ENCODE data around the gene CAPN5. TPM values are rescaled to one million over a fixed set of nuclear protein-coding genes. Genes with fewer than 3 reads are reported as not detected.

The CAPN5 gene
- total and polyA plus RNA-seq, 2 of the 8 experiments (the other 6 are each of a cell fraction or from before 2014, with no cell fraction given): 21.5 to 22.4 TPM

DNA sequence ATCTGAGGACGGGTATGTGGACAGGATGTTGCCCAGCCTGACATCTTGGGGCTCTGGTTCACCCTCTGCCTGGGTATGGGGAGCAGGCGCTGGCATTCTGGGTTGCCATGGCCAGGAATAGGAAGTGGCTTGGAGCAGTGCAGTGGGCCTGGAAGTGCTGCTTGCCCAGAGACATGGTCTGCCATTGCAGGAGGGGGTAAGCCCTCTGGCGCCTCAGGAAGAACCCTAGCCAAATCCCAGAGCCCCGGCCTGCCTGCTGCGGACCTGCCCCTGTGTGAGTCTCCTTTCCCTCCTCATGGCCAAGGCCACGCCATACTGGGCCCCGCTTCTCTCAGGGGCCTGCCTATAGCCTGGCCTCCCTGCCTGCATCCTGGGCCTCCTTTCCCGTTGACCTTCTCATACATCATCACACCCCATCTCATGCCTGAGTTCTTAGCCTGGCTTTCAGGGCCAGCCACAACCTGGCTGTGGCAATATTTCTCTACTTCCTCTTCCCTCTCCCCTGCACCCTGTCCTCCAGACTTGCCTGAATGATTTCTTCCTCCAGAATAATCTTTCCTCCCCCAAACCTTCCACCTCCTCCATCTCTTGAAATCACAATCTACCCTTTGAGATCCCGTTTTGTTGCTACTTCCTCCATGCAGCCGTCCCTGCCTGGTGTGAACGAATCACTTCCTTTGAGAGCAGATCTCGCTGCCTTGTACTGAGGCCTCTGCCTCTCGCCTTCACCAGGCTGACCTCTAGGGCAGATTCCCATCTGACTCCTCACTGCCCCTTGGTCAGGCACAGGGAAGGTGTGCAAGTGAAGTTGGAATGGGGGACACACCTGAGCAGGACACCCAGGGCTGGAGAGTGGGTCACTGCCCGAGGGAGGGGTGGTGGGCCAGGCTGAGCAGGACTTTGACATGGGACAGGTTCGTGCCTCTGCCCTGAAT lies 5.2 kb downstream of the CAPN5 start (continued):
- TF ChIP-seq KDM5A (IDR thresholded peaks at IDR 0.05; ENCODE audit: low read length) (no peak), FOSL1 (IDR thresholded peaks at IDR 0.05; ENCODE audit: insufficient read depth, low read depth, low read length) (no peak), POU5F1 (IDR thresholded peaks at IDR 0.05; ENCODE audit: low read depth, low read length) (no peak), BACH1 (IDR thresholded peaks at IDR 0.05; ENCODE audit: low read length) (no peak)
